AG10803 (cell line): ENCODE measurements around the gene SRRD.
"Not testable (repeated sequence)": the region's sequence is repeated elsewhere in the genome, so short reads cannot be mapped to it uniquely, and the experiment has no call there.

Experiments
- DNase-seq: peaks from one replicate; pipeline ENCODE4 v3.0.0; 2010; ENCODE audit warnings: low read depth
- H3K4me3 ChIP-seq: 2 replicates; pipeline ENCODE4 v1.5.1; 2011; ENCODE audit warnings: mild to moderate bottlenecking, low read length, control low read depth
- CTCF ChIP-seq: conservative IDR thresholded peaks from 2 replicates; pipeline ENCODE4 v1.5.1; 2011; ENCODE audit warnings: mild to moderate bottlenecking, low read length, control low read depth, inconsistent platforms

Gene SRRD

GRCh38 chr22:26483439-26484359 is at the start of gene SRRD, which contains the start of gene HPS4:
Gene SRRD, plus strand, starts transcription at chr22:26483877. Its CDS starts 14 bp downstream, at chr22:26483891.
Gene HPS4, minus strand, starts transcription at chr22:26483783. Its CDS starts 2,021 bp downstream, at chr22:26481762.
- DNase-seq = peak; percentile 89
- TF ChIP-seq CTCF = no peak
- H3K4me3 ChIP-seq = peak within 1 kb of the TSS; percentile 92

GRCh38 chr22:26435327-26436093 is 48.2 kb upstream of the SRRD start:
- TF ChIP-seq CTCF = no peak
- DNase-seq = no peak
- no peak overlapping the region for H3K4me3 ChIP-seq

- H3K4me3 ChIP-seq = no peak overlapping the region
- no peak for DNase-seq
- TF ChIP-seq CTCF = no peak
Measured at GRCh38 chr22:26436903-26437515, 46.7 kb upstream of the SRRD start.

- TF ChIP-seq CTCF = no peak
- no peak overlapping the region for H3K4me3 ChIP-seq
- DNase-seq = no peak
Measured at GRCh38 chr22:26437694-26438392, 45.8 kb upstream of the SRRD start.

- DNase-seq, H3K4me3 ChIP-seq: not testable (repeated sequence)
Measured at GRCh38 chr22:26438776-26439175, 44.9 kb upstream of the SRRD start.

- no peak overlapping the region for H3K4me3 ChIP-seq
- TF ChIP-seq CTCF = no peak
- no peak for DNase-seq
Measured at GRCh38 chr22:26439559-26439958, 44.1 kb upstream of the SRRD start.
